GM12875 (cell line): Measurements from ENCODE around the gene ST6GAL1.
"Not testable (repeated sequence)": the region's sequence is repeated elsewhere in the genome, so short reads cannot be mapped to it uniquely, and the experiment has no call there.

Experiments used
- H3K4me3 ChIP-seq: one replicate; pipeline ENCODE4 v1.5.1; 2011; ENCODE audit warnings: low read depth, low read length, control low read depth
- CTCF ChIP-seq: IDR thresholded peaks from 2 replicates; pipeline ENCODE4 v1.5.1; 2011; ENCODE audit warnings: low read depth, mild to moderate bottlenecking, control low read depth, inconsistent platforms, low read length, moderate library complexity, borderline replicate concordance; ENCODE audit not compliant: insufficient read depth

The ST6GAL1 gene

DNA sequence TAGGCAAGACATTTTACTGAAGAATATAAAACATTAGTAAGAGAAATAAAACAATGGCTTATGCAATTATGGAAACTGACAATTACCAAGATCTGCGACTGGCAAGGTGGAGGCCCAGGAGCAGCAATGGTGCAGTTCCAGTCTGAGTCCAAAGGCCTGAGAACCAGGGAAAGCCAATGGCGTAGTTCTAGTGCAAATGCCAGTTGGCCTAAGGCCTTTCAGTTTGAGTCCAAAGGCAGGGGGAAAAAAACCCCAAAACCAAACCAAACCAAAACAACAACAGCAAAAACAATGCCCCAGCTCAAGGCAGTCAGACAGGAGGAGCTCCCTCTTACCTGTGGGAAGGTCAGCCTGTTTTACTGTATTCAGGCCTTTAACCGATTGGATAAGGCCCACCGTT lies 72.6 kb downstream of the ST6GAL1 start:
- no peak overlapping the region for H3K4me3 ChIP-seq
- no peak for TF ChIP-seq CTCF

DNA sequence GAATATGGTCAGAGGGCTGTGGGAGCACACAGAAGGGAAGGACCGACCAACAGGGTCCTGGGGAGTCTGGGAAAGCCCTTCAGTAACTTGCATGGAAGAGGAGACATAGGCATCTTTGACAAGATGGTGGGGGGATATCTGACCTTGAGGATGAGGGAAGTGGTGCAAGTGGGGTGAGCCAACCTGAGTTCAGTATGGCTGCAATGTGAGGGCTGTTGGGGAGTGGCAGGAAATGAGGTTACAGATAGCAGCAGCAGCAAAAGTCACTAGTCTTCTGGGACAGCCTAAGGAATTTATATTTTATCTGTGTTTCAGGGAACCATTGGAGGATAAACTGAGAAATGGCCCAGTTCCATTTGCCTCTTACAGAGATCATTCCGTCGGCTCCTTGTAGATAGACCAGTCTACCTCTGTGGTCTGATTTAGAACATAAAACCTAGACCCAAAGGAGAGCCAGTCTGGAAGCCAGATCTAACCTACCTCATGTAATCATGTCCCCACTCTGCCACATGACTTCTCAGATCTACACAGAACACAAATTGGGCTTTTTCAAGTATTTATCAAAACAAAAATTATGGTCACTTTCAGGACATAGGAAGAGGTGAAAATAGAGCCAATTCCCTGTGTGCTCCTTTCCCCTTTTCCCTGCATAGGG lies 75.6 kb downstream of the ST6GAL1 start:
- TF ChIP-seq CTCF, result no peak
- no peak overlapping the region for H3K4me3 ChIP-seq

- TF ChIP-seq CTCF, result no peak
- no peak overlapping the region for H3K4me3 ChIP-seq
Measured at GRCh38 chr3:187006864-187007630, 76.7 kb downstream of the ST6GAL1 start.

DNA sequence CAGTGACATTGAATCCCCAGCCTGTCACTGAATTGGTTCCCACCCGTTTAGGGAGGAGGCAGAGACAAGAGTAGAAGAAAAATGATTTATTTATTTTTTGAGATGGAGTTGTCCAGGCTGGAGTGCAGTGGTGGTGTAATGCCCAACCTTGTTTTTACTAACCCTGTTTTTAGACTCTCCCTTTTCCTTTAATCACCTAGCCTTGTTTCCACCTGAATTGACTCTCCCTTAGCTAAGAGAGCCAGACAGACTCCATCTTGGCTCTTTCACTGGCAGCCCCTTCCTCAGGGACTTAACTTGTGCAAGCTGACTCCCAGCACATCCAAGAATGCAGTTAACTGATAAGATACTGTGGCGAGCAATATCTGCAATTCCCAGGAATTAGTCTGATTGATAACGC lies 80.1 kb downstream of the ST6GAL1 start:
- H3K4me3 ChIP-seq, result not testable (repeated sequence)

GRCh38 chr3:187011915-187012314 lies 81.6 kb downstream of the ST6GAL1 start:
- no peak for TF ChIP-seq CTCF
- H3K4me3 ChIP-seq, result peak overlapping the region; percentile 5

DNA sequence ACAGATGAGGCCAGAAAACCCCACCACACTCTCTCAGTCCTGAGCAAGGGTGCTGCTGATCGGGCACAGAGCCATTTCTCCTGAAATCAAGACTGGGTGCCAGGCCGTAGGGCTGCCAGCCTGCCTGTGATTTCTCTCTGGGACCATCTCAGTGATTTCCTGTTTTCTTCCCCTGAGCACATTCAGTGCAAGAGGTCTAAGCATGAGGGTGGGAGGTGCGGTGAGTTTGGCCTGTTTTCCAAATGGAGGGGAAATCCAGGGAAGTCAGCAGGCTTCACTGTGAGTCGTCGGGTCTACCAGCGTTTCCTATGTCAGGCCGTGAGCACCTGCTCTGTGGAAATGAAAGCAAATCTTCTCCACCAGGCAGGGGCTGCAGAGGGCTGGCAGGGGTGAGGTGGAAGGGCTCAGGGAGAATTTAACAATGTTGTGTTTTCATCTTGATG lies 82.3 kb downstream of the ST6GAL1 start:
- no peak for TF ChIP-seq CTCF
- peak overlapping the region; percentile 2 for H3K4me3 ChIP-seq

DNA sequence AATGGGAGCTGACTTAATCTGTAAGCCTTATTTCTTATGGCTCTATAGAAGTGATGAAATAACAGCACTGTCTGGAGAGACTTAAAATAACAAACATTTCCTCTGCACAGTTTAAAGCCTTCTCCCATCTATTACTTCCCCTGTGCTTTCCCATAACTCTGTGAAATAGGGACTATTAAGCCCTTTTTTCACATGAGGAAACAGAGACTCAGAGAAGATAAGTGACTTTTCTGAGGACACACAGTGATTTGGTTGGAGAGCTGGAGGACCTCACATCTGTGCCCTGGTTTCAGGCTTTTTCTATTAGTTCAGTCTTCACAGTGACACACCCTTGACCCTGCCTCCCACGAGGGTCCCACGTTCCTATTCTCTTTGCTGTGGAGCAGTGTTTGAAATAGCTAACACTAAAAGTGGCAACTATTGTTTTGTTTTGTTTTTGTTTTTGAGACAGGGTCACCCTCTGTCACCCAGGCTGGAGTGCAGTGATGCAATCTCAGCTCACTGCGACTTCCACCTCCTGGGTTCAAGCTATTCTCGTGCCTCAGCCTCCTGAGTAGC lies 82.9 kb downstream of the ST6GAL1 start:
- no peak for TF ChIP-seq CTCF
- no peak overlapping the region for H3K4me3 ChIP-seq
